ENCODE data around the gene ABO.

DNA sequence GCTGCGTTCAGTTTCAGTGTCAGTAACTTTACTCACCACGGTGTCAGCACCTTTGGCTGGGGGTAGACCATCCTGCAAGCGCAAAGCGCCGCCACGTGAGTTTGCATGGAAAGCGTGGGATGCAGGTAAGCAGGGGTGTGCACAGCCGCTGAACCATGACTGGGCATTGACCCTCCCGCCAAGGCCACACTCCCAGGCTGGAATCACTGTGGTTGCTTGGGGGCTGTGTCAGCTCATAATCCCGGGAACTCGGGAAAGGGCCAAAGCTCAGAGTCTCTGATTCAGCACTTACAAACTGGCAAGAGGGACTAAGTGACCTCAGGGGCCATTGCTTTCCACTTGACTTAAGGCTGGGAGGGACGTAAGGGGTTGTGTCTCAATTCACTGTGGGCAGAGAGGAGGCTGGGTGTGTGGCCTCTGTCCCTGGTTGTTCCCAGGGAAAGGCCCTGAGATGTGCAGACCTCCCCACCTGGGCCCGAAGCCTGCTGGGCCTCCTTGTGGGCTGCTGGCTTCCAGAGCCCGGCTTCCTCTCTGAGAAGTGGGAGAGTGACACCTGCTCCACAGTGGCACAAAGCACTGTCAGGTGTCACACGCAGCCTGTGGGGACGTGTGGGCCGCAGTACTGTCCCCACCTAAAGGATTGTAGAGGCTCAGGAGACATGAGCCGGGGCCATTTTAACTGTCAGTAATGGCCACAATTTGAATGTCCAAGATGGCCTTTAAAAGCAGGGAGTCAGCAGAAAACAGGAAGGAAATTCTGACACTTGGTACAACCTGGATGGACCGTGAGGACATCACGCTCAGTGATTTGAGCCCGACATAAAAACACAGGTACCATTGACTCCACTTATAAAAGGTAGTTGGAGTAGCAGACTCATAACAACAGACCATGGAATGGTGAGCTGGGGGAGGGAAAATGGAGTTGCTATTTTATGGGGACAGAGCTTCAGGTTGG lies 16.7 kb downstream of the ABO start:
- TF ChIP-seq, protein P1, sequence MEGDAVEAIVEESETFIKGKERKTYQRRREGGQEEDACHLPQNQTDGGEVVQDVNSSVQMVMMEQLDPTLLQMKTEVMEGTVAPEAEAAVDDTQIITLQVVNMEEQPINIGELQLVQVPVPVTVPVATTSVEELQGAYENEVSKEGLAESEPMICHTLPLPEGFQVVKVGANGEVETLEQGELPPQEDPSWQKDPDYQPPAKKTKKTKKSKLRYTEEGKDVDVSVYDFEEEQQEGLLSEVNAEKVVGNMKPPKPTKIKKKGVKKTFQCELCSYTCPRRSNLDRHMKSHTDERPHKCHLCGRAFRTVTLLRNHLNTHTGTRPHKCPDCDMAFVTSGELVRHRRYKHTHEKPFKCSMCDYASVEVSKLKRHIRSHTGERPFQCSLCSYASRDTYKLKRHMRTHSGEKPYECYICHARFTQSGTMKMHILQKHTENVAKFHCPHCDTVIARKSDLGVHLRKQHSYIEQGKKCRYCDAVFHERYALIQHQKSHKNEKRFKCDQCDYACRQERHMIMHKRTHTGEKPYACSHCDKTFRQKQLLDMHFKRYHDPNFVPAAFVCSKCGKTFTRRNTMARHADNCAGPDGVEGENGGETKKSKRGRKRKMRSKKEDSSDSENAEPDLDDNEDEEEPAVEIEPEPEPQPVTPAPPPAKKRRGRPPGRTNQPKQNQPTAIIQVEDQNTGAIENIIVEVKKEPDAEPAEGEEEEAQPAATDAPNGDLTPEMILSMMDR (tag by site-specific recombination; IDR thresholded peaks at IDR 0.05) = no peak
- TF ChIP-seq ZNF335 (tag by site-specific recombination; conservative IDR thresholded peaks at IDR 0.05) = no peak
- TF ChIP-seq ZNF776 (tag by site-specific recombination; IDR thresholded peaks at IDR 0.05; ENCODE audit: borderline replicate concordance) = no peak
- TF ChIP-seq ZNF324 (tag by site-specific recombination; IDR thresholded peaks at IDR 0.05) = no peak
